ENCODE data around the gene NCBP2L. TPM values are rescaled to one million over a fixed set of nuclear protein-coding genes. Genes with fewer than 3 reads are reported as not detected.

Gene NCBP2L
- polyA plus RNA-seq, 10 donors = not detected

Other genes starting within 250 kb of the NCBP2L start
- 10 to 100 TPM; 23.5 to 33.4 (median 26.8) TPM for gene PRPS1, start 149.2 kb upstream of the NCBP2L start, polyA plus RNA-seq (ENCODE audit: insufficient read length in 10 of 10)
- gene TSC22D3, start 1.9 kb upstream of the NCBP2L start, polyA plus RNA-seq (ENCODE audit: insufficient read length in 10 of 10) = 10 to 100 TPM; 36.0 to 98.1 (median 58.7) TPM
- 10 to 100 TPM in 1 of 10 donors, 1 to 10 TPM in 9; 7.6 to 10.5 (median 9.2) TPM for gene MID2, start 48.1 kb downstream of the NCBP2L start, polyA plus RNA-seq (ENCODE audit: insufficient read length in 10 of 10)
- not detected for gene TEX13B, start 204.6 kb downstream of the NCBP2L start, polyA plus RNA-seq (ENCODE audit: insufficient read length in 10 of 10)